Measurements from ENCODE around the gene TMEM63B. TPM values are rescaled to one million over a fixed set of nuclear protein-coding genes. Genes with fewer than 3 reads are reported as not detected.
A peak's percentile ranks its signal among the peaks of the same experiment; 100 is the strongest.

Gene TMEM63B
- total RNA-seq = 36.1 and 36.2 TPM in 2 replicates
- long read RNA-seq = 0 reads

DNA sequence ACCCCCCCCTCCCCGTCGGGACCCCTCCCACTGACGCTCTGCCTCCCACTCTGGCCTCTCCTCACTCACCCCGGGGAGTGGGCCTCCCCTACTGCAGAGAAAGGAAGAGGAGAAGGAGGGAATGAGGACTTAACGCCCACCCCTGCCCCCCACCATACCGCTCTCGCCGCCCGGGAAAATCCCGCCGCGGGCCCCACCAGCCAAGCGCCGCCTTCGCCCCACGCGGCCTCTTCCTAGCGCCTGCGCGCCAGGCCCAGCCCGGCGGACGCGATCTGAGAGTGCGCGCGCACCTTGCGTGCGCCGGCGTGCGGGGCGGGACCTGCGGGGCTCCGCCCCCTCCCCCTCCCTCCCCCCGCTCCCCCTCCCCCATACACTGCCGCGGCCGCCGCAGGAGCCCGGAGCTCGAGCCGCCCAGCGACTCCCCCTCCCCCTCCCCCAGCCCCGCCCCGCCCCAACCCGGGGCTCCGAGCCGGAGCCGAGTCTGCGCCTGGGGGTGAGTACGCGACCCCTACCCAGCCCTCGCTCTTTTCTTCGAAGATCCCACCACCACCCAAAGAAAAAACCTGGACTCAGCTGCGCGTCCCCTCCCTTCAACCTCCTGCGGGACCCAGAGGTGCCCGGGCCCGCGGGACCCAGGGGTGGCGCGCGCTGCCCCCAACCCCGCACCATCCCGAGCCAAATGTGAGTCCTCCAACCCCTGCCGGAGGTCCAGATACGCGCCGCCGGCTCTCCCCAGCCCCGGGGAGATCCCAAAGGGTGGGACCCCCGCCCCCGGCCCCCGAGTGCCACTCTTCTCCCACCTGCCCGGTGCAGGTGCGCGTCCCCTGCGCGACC lies at the start of gene TMEM63B, which contains the start of gene MRPL14:
Gene TMEM63B, plus strand, starts transcription at position 369 of the 834 bp plus-strand sequence. CDS start 7,031 bp downstream, outside the sequence.
Gene MRPL14, minus strand, starts transcription at position 267 of the 834 bp plus-strand sequence. CDS start 10,841 bp downstream, outside the sequence.
- H3K27ac Mint-ChIP-seq (ENCODE audit: unreplicated experiment) = peak within 1 kb of the TSS; percentile 93
- peak; percentile 98 for DNase-seq (ENCODE audit: extremely low spot score, unreplicated experiment)
- peaks cover 2% of the 10 kb centered on the region for H3K36me3 Mint-ChIP-seq (ENCODE audit: unreplicated experiment)
- H3K9me3 Mint-ChIP-seq (ENCODE audit: unreplicated experiment) = no peaks in the 10 kb centered on the region
- H3K27me3 Mint-ChIP-seq (ENCODE audit: unreplicated experiment) = no peaks in the 10 kb centered on the region
- H3K4me1 Mint-ChIP-seq (ENCODE audit: unreplicated experiment) = peaks cover 60% of the 10 kb centered on the region
- H3K4me3 Mint-ChIP-seq (ENCODE audit: unreplicated experiment) = peak within 1 kb of the TSS; percentile 92
- TF ChIP-seq, protein P1, sequence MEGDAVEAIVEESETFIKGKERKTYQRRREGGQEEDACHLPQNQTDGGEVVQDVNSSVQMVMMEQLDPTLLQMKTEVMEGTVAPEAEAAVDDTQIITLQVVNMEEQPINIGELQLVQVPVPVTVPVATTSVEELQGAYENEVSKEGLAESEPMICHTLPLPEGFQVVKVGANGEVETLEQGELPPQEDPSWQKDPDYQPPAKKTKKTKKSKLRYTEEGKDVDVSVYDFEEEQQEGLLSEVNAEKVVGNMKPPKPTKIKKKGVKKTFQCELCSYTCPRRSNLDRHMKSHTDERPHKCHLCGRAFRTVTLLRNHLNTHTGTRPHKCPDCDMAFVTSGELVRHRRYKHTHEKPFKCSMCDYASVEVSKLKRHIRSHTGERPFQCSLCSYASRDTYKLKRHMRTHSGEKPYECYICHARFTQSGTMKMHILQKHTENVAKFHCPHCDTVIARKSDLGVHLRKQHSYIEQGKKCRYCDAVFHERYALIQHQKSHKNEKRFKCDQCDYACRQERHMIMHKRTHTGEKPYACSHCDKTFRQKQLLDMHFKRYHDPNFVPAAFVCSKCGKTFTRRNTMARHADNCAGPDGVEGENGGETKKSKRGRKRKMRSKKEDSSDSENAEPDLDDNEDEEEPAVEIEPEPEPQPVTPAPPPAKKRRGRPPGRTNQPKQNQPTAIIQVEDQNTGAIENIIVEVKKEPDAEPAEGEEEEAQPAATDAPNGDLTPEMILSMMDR (IDR thresholded peaks at IDR 0.05) = no peak

DNA sequence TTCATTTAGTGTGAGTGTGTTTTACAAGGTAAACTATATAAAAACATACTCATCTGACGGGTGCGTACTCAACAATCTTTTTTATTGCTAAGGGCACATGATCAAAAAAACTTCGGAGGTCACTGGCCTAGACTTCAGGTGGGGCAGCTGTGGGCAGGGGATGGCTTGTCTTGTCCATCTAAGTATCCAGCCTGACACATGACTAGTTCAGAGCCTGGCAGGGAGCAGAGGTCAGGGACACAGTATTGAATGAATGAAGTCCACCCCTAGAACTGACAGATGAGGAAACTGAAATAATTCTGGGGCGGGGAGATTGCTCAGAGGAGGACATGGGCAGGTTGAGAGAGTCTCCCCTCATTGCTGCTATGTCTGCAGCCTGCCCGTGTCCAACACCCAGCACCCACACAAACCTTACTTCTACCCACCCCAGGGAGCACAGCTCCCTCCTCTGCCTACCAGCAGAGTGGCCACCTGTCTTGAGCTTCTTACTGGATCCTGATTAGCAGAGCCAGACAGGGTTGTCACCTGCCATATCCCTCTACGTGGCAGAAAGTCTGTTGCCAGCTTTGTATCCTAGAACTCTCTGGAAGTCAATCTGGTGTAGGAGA lies 49.0 kb upstream of the TMEM63B start:
- H3K9me3 Mint-ChIP-seq (ENCODE audit: unreplicated experiment) = no peaks in the 10 kb centered on the region
- no peak overlapping the region for H3K27ac Mint-ChIP-seq (ENCODE audit: unreplicated experiment)
- H3K4me1 Mint-ChIP-seq (ENCODE audit: unreplicated experiment) = peaks cover 18% of the 10 kb centered on the region
- H3K27me3 Mint-ChIP-seq (ENCODE audit: unreplicated experiment) = no peaks in the 10 kb centered on the region
- DNase-seq (ENCODE audit: extremely low spot score, unreplicated experiment) = no peak
- H3K36me3 Mint-ChIP-seq (ENCODE audit: unreplicated experiment) = no peaks in the 10 kb centered on the region
- TF ChIP-seq, protein P1 (IDR thresholded peaks at IDR 0.05) = no peak
- no peak overlapping the region for H3K4me3 Mint-ChIP-seq (ENCODE audit: unreplicated experiment)

DNA sequence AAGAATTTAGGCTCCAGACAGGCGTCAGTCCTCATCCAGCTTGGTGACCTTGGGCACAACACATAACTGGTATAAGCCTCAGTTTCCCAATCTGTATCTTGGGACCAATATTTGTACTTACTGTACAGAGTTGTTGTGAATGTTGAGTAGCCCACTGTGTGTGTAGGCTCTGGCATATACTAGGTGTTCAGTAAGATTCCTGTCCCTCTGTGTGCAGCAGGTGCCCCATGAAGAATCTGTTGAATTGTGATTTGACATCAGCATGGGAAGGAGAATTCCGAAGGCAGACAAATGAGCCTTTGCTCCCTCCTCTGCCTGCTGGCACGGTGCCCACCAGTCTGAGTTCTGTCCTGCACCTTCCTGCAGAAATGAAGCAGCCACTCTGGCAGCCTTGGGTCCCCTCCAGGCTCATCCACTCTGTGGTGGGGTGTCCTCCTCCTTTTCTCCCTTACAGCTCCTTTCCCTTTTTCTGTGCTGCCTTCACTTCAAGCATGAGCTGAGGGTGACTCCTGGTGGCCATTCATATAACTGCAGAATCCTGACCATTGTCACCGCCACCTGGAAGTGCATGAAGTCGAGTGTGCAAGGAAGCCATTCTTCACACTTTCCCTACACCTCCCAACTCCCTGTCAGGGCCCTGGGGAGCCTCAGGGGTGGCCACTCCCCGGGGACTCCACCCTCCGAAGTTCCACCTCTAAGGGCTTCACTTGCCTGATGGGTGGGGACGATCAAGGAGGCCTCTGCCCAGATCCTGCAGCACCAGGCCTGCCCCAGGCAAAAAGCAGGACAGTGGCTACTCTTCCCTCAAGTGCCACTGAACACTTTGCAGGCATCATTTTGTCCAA lies 48.3 kb upstream of the TMEM63B start:
- no peaks in the 10 kb centered on the region for H3K27me3 Mint-ChIP-seq (ENCODE audit: unreplicated experiment)
- TF ChIP-seq, protein P1 (IDR thresholded peaks at IDR 0.05) = peak; percentile 88
- H3K4me3 Mint-ChIP-seq (ENCODE audit: unreplicated experiment) = no peak overlapping the region
- no peaks in the 10 kb centered on the region for H3K36me3 Mint-ChIP-seq (ENCODE audit: unreplicated experiment)
- no peaks in the 10 kb centered on the region for H3K9me3 Mint-ChIP-seq (ENCODE audit: unreplicated experiment)
- H3K27ac Mint-ChIP-seq (ENCODE audit: unreplicated experiment) = no peak overlapping the region
- H3K4me1 Mint-ChIP-seq (ENCODE audit: unreplicated experiment) = peaks cover 12% of the 10 kb centered on the region
- peak; percentile 89 for DNase-seq (ENCODE audit: extremely low spot score, unreplicated experiment)

DNA sequence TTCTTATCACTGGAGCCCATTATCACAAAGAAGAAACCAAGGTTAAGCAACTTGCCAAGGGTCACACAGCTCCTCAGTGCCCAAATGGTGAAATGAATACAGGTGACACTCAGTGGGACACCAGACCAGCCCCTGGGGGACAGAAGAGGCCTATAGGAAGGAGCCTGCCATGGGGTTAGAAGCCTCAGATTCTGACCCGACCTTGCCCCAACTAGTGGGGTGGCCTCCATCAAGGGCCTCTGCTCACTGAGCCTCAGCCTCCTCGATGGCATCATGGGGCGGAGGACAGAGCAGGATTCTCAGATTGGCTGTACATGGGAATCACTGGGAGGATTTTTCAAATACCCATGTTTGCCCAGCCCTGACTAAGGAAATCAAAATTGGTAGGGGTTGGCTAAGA lies 47.7 kb upstream of the TMEM63B start:
- no peak for DNase-seq (ENCODE audit: extremely low spot score, unreplicated experiment)
- TF ChIP-seq, protein P1 (IDR thresholded peaks at IDR 0.05) = no peak
- Mint-ChIP-seq H3K4me1 (ENCODE audit: unreplicated experiment) (peaks cover 5% of the 10 kb centered on the region), H3K9me3 (ENCODE audit: unreplicated experiment) (no peaks in the 10 kb centered on the region), H3K36me3 (ENCODE audit: unreplicated experiment) (no peaks in the 10 kb centered on the region), H3K4me3 (ENCODE audit: unreplicated experiment) (no peak overlapping the region), H3K27ac (ENCODE audit: unreplicated experiment) (no peak overlapping the region), H3K27me3 (ENCODE audit: unreplicated experiment) (no peaks in the 10 kb centered on the region)
